Inflammatory macrophage (primary cell): Measurements from ENCODE around the gene KIAA0753.
A peak's percentile ranks its signal among the peaks of the same experiment; 100 is the strongest.

Experiments used
- DNase-seq, 2 donors: peaks; one replicate each; pipeline ENCODE4 v3.0.0-alpha.2; 2020 to 2022
- total RNA-seq, 18 experiments: gene quantifications; one replicate each; lab custom pipeline; 2026; ENCODE audit warnings: mixed read lengths in 6 of 18, inconsistent platforms in 2 of 18; lab: John Stamatoyannopoulos, UW

Gene KIAA0753
- total RNA-seq: 5.7 to 21.5 (median 12.5) reads per million in 18 experiments

GRCh38 chr17:6640536-6641246, at the start of gene KIAA0753, which contains the start of gene TXNDC17:
Gene KIAA0753 (minus strand): TSS chr17:6640711. CDS start chr17:6635103, 5,608 bp downstream.
Gene TXNDC17 (plus strand): TSS chr17:6641060. CDS start chr17:6641083, 23 bp downstream.
- peak; percentile 93 to 96 for DNase-seq

- DNase-seq: no peak
Observed at GRCh38 chr17:6688944-6689343, 48.4 kb upstream of the KIAA0753 start.

GRCh38 chr17:6686026-6686425, 45.5 kb upstream of the KIAA0753 start:
- DNase-seq: no peak

GRCh38 chr17:6684881-6685767, 44.6 kb upstream of the KIAA0753 start:
- no peak for DNase-seq

- DNase-seq: no peak
Observed at GRCh38 chr17:6684460-6684783, 43.9 kb upstream of the KIAA0753 start.

GRCh38 chr17:6683730-6684459, 43.4 kb upstream of the KIAA0753 start:
- no peak for DNase-seq

- DNase-seq: no peak
Observed at GRCh38 chr17:6683081-6683684, 42.7 kb upstream of the KIAA0753 start.

GRCh38 chr17:6682339-6682738, 41.8 kb upstream of the KIAA0753 start:
- no peak for DNase-seq

GRCh38 chr17:6681671-6682070, 41.2 kb upstream of the KIAA0753 start:
- DNase-seq: no peak

GRCh38 chr17:6681176-6681575, 40.7 kb upstream of the KIAA0753 start:
- no peak for DNase-seq

GRCh38 chr17:6679241-6679640, 38.7 kb upstream of the KIAA0753 start:
- no peak for DNase-seq

GRCh38 chr17:6677946-6678345, 37.4 kb upstream of the KIAA0753 start:
- DNase-seq: no peak

- no peak for DNase-seq
Observed at GRCh38 chr17:6677158-6677831, 36.8 kb upstream of the KIAA0753 start.

- no peak for DNase-seq
Observed at GRCh38 chr17:6676802-6677157, 36.3 kb upstream of the KIAA0753 start.

GRCh38 chr17:6675201-6675825, 34.8 kb upstream of the KIAA0753 start:
- DNase-seq: no peak

GRCh38 chr17:6674586-6674985, 34.1 kb upstream of the KIAA0753 start:
- DNase-seq: no peak

- DNase-seq: no peak
Observed at GRCh38 chr17:6671431-6671830, 30.9 kb upstream of the KIAA0753 start.

- no peak for DNase-seq
Observed at GRCh38 chr17:6670999-6671398, 30.5 kb upstream of the KIAA0753 start.

GRCh38 chr17:6670571-6670970, 30.1 kb upstream of the KIAA0753 start:
- no peak for DNase-seq

- no peak for DNase-seq
Observed at GRCh38 chr17:6669479-6670212, 29.1 kb upstream of the KIAA0753 start.
